ENCODE results near the gene ZNF121.
"Not testable (repeated sequence)": the region's sequence is repeated elsewhere in the genome, so short reads cannot be mapped to it uniquely, and the experiment has no call there.

The ZNF121 gene
- total RNA-seq: 92.7 to 169 reads per million in 2 donors

DNA sequence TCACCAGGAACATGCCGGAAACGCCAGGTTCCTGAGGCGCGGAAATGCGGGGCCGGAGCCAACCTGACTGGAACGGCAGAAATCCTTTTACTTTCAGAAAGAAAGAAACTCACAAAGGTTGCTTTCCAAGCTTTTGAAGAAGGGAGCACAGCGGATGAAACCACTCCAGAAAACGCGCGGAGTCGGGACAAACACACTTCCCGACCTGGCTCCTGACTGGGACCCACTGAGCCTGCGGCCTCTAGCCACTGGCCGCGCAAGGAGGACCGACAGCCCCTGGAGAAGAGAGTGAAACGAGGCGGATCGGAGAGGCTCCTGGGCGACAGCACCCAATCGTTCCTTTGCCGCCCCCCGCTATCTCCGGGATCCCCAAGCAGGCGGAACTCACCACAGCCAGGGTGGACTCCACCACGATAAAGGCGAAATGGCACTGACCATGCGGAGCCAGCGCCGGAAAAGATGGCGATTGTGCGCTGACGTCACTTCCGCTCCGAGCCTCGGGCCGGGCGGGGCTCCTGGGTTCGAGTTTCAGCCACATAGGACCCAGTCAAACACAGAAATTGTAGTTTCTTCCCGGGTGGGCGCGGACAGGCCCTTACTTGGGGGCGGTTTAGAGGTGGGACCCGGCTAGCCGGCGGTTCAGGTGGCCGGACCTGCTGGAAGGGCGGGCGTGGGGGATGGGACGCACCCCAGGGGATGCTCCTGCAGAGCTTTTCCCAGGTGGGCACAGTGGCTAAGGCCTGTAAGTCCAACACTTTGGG is at the start of gene ZNF121:
Gene ZNF121 (minus strand): TSS at position 432 of the 761 bp plus-strand sequence. CDS start 16,407 bp downstream, outside the sequence.
- peak; percentile 70 for DNase-seq

DNA sequence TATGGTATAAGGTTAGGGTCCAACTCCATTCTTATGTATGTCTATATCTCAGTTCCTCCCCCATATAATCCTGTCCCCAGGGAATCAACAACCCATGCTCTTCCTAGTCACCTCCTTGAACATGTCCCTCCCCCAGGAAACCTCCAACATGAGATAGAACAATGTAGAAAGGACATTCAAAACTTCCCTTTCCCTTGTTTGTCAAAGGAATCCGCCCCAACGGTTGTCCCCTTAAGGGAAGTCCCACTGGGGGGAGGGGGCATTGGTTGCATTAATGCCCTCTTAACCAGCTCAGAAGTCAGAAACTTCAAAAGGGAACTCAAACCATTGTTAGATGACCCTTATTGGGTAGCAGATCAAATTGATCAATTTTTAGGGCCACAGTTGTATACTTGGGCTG is 43.6 kb upstream of the ZNF121 start:
- DNase-seq: no peak

DNA sequence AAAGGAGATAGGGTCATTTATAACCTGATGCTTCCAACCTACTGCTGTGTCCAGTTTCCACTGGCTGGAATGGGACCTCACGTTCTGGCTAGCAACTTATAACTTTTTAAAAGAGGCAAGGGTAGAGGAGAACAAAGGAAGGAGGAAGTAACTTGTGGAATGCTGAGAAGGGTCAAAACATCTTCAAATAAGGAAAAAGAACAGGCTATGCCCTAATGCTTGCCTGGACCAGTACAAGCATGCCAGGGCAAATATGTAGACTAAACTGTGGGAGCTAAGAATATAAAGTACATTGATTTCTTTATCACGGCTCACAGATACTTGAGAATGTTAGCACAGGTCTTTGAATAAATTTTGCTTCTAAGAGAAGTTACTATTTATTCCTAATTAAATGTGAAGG is 38.2 kb upstream of the ZNF121 start:
- no peak for DNase-seq

DNA sequence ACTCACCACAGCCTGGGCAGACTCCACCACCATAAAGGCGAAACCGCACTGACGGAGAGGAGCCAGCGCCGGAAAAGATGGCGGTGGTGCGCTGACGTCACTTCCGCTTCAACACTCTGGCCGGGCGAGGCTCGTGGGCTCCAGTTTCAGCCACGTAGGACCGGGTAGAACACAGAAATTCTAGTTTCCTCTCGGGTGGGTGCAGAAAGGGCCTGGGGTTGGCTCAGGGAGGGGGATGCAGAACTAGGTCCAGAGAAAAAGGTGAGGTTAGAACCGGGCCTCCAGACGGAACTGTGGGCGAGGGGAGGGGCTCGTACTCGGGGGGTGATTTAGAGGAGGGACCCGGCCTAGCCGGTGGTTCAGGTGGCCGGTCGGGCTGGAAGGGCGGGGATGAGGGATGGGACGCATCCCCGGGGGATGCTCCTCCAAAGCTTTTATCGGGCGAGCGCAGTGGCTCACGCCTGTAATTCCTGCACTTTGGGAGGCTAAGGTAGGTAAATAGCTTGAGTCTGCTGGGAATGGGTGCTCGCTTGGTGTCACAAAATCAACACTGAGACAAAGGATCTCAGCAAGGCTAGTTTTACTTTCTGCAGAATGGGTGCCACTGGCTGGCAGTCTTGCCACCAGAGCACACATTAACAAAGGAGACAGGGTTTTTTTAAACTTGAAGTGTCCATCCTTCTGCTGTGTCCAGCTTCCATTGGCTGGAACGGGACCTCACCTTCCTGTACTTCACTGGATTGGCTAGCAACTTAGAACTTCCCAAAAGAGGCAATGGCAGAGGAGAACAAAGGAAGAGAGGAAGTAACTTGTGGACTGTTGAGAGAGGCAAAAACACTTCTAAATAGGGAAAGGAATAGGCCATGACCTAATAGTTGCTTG is 37.1 kb upstream of the ZNF121 start, which contains the start of gene ZNF561:
Gene ZNF561 (minus strand): TSS at position 77 of the 882 bp plus-strand sequence. CDS start 1,776 bp downstream, outside the sequence.
- peak; percentile 81 for DNase-seq

DNA sequence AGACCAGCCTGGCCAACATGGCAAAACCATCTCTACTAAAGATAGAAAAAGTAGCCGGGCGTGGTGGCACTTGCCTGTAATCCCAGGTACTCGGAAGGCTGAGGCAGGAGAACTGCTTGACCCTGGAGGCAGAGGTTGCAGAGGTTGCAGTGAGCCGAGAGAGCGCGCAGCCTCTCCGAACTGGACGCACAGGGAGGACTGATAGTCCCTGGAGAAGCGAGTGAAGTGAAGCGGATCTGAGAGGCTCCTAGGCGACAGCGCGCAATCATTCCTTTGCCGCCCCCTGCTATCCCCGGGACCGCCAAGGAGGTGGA is 36.5 kb upstream of the ZNF121 start:
- DNase-seq: no peak

DNA sequence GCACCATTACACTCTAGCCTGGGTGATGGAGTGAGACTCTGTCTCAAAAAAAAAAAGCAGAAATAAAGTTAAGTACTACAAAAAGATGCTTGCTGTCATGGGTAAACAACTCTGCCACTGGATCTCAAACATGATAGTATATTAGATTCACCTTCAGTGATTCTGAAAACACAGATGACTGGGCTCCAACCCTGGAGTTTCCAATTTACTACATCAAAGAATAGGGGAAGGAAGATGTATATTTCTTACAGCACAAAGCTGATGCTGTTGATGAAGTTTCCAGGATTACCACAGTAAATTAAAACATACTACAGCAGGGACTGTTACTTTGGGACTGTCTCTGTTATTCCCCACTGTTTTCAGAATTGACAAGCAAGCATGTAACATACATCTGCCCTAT is 31.5 kb upstream of the ZNF121 start:
- no peak for DNase-seq

DNA sequence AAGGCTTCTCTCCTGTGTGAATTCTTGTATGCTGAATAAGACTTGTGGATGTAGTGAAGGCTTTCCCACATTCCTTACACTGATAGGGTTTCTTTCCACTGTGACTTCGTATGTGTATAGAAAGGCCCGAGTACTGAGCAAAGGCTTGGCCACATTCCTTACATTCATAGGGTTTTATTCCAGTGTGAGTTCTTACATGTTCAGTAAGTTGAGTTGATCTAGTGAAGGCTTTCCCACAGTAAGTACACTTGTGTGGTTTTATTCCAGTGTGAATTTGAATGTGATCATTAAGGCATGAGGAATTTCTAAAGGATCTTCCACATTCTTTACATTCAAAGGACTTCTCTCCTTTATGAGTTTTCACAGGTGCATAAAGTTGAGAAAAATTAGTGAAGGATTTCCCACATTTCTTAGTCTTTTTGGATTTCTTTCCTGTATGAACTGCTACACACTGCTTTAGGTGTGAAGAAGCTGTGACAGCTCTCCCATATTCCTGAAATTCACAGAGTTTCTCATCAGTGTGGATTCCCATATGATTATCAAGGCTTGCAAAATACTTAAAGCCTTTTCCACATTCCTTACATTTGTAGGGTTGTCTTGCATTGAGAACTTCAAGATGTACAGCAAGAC is 26.3 kb upstream of the ZNF121 start:
- DNase-seq: no peak

DNA sequence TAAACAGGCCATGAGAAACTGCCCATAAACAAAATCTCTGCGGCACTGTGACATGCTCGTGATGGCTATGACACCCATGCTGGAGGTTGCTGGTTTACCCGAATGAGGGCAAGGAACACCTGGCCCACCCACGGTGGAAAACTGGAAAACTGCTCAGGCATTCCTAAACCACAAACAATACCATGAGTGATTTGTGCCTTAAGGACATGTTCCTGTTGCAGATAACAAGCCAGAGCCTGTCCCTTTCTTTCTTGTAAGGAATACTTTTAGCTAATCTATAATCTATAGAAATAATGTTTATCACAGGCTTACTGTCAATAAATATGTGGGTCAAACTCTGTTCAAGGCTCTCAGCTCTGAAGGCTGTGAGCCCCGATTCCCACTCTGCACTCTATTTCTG is 24.6 kb upstream of the ZNF121 start:
- DNase-seq: no peak

DNA sequence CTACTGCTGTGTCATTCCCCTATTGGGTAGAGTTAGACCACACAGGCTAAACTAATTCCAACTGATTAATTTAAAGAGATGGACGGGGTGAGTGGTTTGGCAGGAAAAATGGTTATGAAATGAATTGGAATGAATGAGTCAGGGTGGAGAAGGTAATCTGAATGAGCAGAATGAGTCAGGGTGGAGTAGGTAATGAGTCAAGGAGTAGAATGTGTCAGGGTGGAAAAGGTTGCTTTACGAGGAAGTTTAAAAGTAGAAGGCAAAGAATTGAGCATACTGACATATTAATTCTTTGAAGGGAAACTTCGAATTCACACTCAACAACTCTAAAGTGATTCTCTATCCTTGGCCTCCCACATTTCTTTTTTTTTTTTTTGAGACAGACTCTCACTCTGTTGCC is 12.7 kb upstream of the ZNF121 start:
- DNase-seq: no peak

DNA sequence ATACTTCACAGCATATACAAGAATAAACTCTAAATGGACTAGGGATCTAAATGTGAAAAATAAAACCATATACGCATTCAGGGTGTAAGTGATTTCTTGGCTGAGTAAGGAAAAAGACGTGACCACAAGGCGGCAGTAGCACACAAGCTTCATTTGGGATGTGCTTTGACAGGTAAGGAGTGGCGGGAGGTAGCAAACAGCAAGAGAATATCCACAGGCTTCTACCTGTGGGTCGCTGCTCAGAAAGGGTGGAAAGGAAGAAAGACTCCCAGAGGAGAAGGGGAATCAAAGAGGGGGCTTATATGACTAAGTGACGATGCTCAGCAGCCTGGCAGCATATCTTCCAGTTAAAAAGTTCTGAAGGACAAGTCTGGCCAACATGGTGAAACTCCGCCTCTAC is 2.5 kb upstream of the ZNF121 start:
- DNase-seq: peak; percentile 66

DNA sequence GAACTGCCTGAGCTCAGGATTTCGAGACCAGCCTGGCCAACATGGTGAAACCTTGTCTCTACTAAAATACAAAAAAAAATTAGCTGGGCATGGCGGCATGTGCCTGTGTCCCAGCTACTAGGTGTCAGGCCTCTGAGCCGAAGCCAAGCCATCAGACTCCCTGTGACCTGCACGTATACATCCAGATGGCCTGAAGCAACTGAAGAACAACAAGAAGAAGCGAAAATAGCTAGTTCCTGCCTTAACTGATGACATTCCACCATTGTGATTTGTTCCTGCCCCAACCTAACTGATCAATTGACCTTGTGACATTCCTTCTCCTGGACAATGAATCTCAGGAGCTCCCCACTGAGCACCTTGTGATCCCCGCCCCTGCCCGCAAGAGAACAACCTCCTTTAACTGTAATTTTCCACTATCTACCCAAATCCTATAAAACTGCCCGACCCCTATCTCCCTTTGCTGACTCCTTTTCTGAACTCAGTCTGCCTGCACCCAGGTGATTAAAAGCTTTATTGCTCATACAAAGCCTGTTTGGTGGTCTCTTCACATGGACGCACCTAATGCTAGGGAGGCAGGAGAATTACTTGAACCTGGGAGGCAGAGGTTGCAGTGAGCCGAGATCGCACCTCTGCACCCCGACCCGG is 2.1 kb downstream of the ZNF121 start:
- DNase-seq: not testable (repeated sequence)

DNA sequence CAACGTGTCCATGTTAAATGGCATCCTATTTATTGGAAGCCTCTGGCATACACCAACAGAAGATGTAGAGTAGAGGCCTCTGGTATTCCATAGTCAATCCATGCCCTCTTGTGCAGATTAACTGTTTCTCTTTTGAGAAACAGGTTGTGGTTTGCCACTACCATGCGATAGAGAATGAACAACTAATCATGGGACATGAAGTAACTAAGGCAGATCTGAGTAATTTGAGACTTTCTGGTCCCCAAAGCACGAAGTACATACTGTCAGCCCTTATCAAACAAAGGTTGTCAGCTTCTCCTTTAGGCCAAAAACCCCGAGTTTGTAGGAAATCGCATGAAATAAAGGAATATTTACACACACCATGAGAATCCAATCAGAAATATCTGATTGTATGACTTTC is 3.6 kb downstream of the ZNF121 start:
- DNase-seq: no peak

DNA sequence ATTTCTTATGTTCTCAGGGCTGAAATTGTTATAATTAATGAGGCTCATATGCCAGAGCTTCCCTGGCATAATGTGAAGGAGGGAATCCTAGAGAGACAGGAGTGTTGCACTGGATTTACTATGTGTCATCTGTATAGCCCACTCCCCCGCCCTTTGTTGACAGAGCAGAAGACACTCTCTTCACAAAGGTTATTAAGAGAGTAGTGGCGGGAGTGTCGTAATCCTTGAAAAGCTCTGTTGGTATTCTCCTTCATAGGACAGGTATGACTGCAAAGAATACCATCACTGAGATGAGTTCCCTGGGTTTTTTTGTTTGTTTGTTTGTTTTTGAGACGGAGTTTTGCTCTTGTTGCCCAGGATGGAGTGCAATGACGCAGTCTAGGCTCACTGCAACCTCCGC is 14.0 kb downstream of the ZNF121 start:
- DNase-seq: no peak

DNA sequence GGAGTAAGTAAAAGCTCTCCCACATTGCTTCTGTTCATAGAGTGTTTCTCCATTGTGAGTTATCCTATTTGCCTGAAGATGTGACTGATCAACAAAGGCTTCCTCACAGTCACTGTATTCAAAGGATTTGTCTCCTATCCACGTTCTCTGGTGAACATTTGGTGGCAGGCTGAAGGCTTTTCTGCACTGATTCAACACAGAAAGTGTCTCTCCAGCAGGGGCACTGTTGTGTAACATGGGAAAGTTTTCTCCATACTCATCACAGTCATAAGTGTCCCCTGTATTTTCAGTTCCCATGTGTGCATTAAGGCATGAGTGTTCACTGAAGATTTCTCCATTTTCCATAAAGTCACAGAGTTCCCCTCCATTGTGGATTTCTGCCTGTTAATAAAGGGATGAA is 17.6 kb downstream of the ZNF121 start:
- DNase-seq: no peak

DNA sequence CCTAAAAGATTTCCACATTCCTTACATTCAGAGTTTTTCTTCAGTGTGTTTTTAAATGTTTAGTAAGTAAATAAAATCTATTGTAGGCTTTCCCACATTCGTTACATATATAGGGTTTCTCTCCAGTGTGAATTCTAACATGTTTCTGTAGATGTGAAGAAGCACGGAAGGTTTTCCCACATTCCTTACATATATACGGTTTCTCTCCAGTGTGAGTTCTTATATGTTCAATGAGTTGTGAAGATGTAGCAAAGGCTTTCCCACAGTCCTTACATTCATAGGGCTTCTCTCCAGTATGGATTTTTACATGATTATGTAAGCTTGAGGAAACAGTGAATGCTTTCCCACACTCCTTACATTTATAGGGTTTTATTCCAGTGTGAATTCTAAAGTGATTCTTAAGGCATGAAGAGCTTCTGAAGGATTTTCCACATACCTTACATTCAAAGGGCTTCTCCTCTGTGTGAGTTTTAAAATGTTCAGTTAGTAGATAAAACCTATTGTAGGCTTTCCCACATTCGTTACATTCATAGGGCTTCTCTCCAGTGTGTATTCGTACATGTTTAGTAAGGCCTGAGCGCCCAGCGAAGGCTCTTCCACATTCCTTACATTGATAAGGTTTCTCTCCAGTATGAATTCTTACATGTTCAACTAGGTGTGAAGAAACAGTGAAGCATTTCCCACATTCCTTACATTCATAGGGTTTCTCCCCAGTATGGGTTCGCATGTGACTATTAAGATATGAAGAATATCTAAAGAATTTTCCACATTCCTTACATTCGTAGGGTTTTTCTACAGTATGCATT is 18.2 kb downstream of the ZNF121 start:
- DNase-seq: no peak

DNA sequence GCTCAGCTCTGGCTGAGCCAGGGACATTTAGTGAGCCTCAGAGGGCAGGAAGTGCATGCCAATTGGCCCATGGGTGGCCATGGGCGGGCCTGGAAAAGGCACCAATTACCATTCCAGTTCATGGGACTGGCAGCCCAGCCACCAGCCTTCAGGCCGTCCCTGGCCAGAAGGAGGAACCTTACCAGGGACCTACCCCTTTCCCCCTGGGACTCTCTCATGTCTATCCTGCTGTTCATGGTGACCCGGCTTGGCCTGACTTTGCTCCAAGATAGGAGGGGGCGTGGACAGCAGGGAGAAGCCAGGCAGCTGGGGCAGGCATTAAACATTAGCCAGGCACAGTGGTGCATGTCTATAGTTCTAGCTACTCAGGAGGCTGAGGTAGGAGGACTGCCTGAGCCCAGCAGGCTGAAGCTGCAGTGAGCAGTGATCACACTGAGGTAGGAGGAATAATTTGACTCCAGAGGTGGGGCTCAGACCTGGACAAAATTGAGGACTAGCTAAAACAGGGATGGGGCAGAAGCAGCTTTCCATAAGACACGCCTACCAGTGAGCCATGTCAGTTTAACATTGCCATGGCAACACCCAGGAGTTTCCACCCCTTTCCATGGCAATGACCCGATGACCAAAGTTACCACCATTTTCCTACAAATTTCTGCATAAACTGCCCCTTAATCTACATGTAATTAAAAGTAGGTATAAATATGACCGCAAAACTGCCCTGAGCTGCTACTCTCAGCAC is 31.6 kb downstream of the ZNF121 start:
- DNase-seq: no peak

DNA sequence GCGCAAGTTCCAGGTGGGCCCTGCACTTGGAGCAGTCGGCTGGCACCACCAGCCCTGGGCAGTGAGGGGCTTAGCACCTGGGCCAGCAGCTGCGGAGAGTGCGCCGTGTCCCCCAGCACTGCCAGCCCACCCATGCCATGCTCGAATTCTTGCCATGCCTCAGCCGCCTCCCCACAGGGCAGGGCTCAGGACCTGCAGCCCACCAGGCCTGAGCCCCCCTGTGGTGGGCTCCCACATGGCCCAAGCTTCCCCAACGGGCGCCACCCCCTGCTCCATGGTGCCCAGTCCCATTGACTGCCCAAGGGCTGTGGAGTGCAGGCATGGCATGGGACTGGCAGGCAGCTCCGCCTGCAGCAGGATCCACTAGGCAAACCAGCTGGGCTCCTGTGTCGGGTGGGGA is 36.4 kb downstream of the ZNF121 start:
- DNase-seq: no peak

DNA sequence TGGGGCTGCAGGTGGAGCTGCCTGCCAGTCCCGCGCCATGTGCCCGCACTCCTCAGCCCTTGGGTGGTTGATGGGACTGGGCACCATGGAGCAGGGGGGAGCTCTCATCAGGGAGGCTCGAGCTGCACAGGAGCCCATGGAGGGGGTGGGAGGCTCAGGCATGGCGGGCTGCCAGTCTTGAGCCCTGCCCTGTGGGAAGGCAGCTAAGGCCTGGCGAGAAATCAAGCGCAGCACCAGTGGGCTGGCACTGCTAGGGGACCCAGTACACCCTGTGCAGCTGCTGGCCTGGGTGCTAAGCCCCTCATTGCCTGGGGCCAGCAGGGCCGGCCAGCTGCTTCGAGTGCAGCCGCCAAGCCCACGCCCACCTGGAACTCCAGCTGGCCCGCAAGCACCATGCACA is 43.0 kb downstream of the ZNF121 start:
- DNase-seq: not testable (repeated sequence)

DNA sequence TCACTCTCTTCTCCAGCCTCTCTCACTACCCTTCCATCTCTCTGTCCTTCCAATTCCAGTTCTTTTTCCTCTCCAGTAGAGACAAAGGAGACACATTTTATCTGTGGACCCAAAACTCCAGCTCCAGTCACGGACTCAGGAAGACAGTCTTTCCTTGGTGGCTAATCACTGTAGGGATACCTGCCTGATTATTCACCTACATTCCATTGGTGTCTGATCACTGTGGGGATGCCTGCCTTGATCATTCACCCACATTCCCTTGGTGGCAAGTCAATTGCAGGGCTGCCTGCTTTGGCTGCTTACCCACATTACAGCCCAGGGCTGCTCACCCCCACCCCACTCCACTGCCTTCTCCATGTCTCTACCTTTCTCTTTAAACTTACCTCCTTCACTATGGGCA is 44.4 kb downstream of the ZNF121 start:
- DNase-seq: not testable (repeated sequence)

DNA sequence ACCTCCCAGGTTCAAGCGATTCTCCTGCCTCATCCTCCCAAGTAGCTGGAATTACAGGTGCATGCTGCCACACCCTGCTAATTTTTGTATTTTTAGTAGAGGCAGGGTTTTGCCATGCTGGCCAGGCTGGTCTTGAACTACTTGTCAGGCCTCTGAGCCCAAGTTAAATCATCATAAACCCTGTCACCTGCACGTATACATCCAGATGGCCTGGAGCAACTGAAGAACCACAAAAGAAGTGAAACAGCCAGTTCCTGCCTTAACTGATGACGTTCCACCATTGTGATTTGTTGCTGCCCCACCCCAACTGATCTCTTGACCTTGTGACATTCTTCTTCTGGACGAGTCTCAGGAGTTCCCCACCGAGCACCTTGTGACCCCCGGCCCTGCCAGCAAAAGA is 45.1 kb downstream of the ZNF121 start:
- DNase-seq: not testable (repeated sequence)

Measured in T-helper 9 cell (primary cell).